HCT116 (cell line): ENCODE data around the gene IMMP2L. TPM values are rescaled to one million over a fixed set of nuclear protein-coding genes. Genes with fewer than 3 reads are reported as not detected.

Source experiments
- ATAC-seq: fragments of 200-7000 bp; cut with Tn5 transposase; 2 replicates; pipeline ENCODE4 v1.9.1; 2020; ENCODE audit warnings: mild to moderate bottlenecking, moderate library complexity
- BruUV-seq: library from RNA; stranded (reverse); fragments of 400-500 nt; replicated peaks from 2 replicates; lab custom pipeline; 2021; lab: Mats Ljungman, UMichigan
- CTCF ChIA-PET: fragments of 300-600 bp; sonication (Branson Sonifier 250); formaldehyde crosslinking; loops from one replicate; lab custom pipeline; 2021; ENCODE audit warnings: antibody characterized with exemption; lab: Charles Lee
- POLR2A ChIA-PET: fragments of 300-600, 350-600 bp; sonication (Branson Sonifier 250); formaldehyde crosslinking; loops from one replicate; lab custom pipeline; 2021; ENCODE audit warnings: antibody characterized with exemption; lab: Charles Lee
- RAD21 ChIA-PET, 2 experiments: fragments of 300-600 bp; sonication (Branson Sonifier 250); formaldehyde crosslinking; loops; one replicate each; lab custom pipeline; 2023; ENCODE audit warnings: low total read pairs in 2 of 2; ENCODE audit not compliant: uncharacterized antibody in 2 of 2, unreplicated experiment in 2 of 2, low non-redundant PET in 1 of 2; lab: Charles Lee
- DNase-seq: peaks from one replicate; pipeline ENCODE4 v3.0.0-alpha.2; 2010; ENCODE audit warnings: low read depth, low spot score
- H2AFZ ChIP-seq: fragments of 200-600 bp; shearing (Covaris generic), sonication (generic); 2 replicates; pipeline ENCODE4 v1.6.1; 2017; ENCODE audit warnings: low read depth, mixed run types, mixed read lengths, antibody characterized with exemption, low read length; ENCODE audit not compliant: poor library complexity, severe bottlenecking
- H3K27ac ChIP-seq: 2 replicates; pipeline ENCODE4 v1.5.1; 2012; ENCODE audit warnings: low read depth, low read length
- H3K27me3 ChIP-seq: fragments of 200-600 bp; sonication (generic); 2 replicates; pipeline ENCODE4 v1.6.1; 2016; ENCODE audit warnings: mixed run types, low read length, mixed read lengths; ENCODE audit not compliant: insufficient read depth
- H3K36me3 ChIP-seq, 2 experiments: fragments of 200-500 bp in 1 of 2; fragments of 200-600 bp in 1 of 2; sonication (Bioruptor generic) in 1 of 2; sonication (generic) in 1 of 2; 2 replicates each; pipeline versions ENCODE4 v1.5.1 to v1.6.1; 2014 to 2016; ENCODE audit warnings: low read length in 2 of 2, inconsistent platforms in 1 of 2, mixed read lengths in 1 of 2, mixed run types in 1 of 2; ENCODE audit not compliant: insufficient read depth in 2 of 2, control insufficient read depth in 1 of 2
- H3K4me1 ChIP-seq, 2 experiments: fragments of 200-600 bp in 1 of 2; sonication (generic) in 1 of 2; 2 replicates each; pipeline versions ENCODE4 v1.5.1 to v1.6.1; 2012 to 2017; ENCODE audit warnings: low read length in 2 of 2, inconsistent platforms in 1 of 2, mild to moderate bottlenecking in 1 of 2, mixed read lengths in 1 of 2, mixed run types in 1 of 2, moderate library complexity in 1 of 2; ENCODE audit not compliant: insufficient read depth in 2 of 2, control insufficient read depth in 1 of 2
- H3K4me2 ChIP-seq: fragments of 200-600 bp; sonication (generic); 2 replicates; pipeline ENCODE4 v1.6.1; 2017; ENCODE audit warnings: mixed run types, low read length, mixed read lengths
- H3K4me3 ChIP-seq, 2 experiments: fragments of 200-600 bp in 1 of 2; sonication (generic) in 1 of 2; replicated peaks in 1 of 2; 2 replicates each; pipeline ENCODE4 v1.5.1; 2011 to 2016; ENCODE audit warnings: low read length in 2 of 2, control low read depth in 1 of 2, low read depth in 1 of 2, mild to moderate bottlenecking in 1 of 2, mixed read lengths in 1 of 2, mixed run types in 1 of 2
- H3K79me2 ChIP-seq: fragments of 200-600 bp; sonication (generic); 2 replicates; pipeline ENCODE4 v1.6.1; 2017; ENCODE audit warnings: mild to moderate bottlenecking, mixed run types, low read length, moderate library complexity, mixed read lengths; ENCODE audit not compliant: insufficient read depth
- H3K9ac ChIP-seq: fragments of 200-600 bp; sonication (generic); 2 replicates; pipeline ENCODE4 v1.6.1; 2016; ENCODE audit warnings: low read length, mixed read lengths
- H3K9me2 ChIP-seq: fragments of 200-600 bp; sonication (generic), shearing (Covaris generic); 2 replicates; pipeline ENCODE4 v1.6.1; 2017; ENCODE audit warnings: mixed run types, mild to moderate bottlenecking, moderate library complexity; ENCODE audit not compliant: insufficient read depth
- H3K9me3 ChIP-seq, 2 experiments: fragments of 200-500 bp in 1 of 2; fragments of 200-600 bp in 1 of 2; sonication (Bioruptor generic) in 1 of 2; sonication (generic) in 1 of 2; 2 replicates each; pipeline ENCODE4 v1.6.1; 2014 to 2017; ENCODE audit warnings: low read length in 2 of 2, mixed read lengths in 2 of 2, inconsistent platforms in 1 of 2, low read depth in 1 of 2, mild to moderate bottlenecking in 1 of 2, mixed run types in 1 of 2, moderate library complexity in 1 of 2; ENCODE audit not compliant: control insufficient read depth in 1 of 2, insufficient read depth in 1 of 2
- H4K20me1 ChIP-seq: fragments of 200-600 bp; sonication (generic), shearing (Covaris generic); 2 replicates; pipeline ENCODE4 v1.6.1; 2017; ENCODE audit warnings: mixed run types, mild to moderate bottlenecking, moderate library complexity; ENCODE audit not compliant: insufficient read depth
- CEBPB ChIP-seq: IDR thresholded peaks from 2 replicates; pipeline ENCODE4 v1.6.1; 2012; ENCODE audit warnings: low read depth
- EGR1 ChIP-seq: IDR thresholded peaks from 2 replicates; pipeline ENCODE4 v1.6.1; 2012; ENCODE audit warnings: low read depth
- ELF1 ChIP-seq: IDR thresholded peaks from 2 replicates; pipeline ENCODE4 v1.6.1; 2012; ENCODE audit warnings: low read depth, borderline replicate concordance
- POLR2A ChIP-seq: IDR thresholded peaks from 2 replicates; pipeline ENCODE4 v1.7.0; 2011; ENCODE audit warnings: borderline replicate concordance; ENCODE audit not compliant: insufficient read depth, insufficient read length; ENCODE audit errors: extremely low read depth
- RAD21 ChIP-seq: IDR thresholded peaks from 2 replicates; pipeline ENCODE4 v1.6.1; 2012; ENCODE audit warnings: low read depth, mild to moderate bottlenecking
- SIN3A ChIP-seq: IDR thresholded peaks from 2 replicates; pipeline ENCODE4 v1.6.1; 2012; ENCODE audit warnings: low read depth
- TCF7L2 ChIP-seq: IDR thresholded peaks from 2 replicates; pipeline ENCODE4 v1.7.0; 2011; ENCODE audit warnings: borderline replicate concordance, inconsistent platforms; ENCODE audit not compliant: insufficient read depth, insufficient read length; ENCODE audit errors: extremely low read depth
- YY1 ChIP-seq: IDR thresholded peaks from 2 replicates; pipeline ENCODE4 v1.6.1; 2011; ENCODE audit warnings: low read length, low read depth, moderate library complexity, mild to moderate bottlenecking; ENCODE audit not compliant: insufficient replicate concordance; ENCODE audit errors: extremely low read depth
- ZFX ChIP-seq: fragments of 450-650 bp; IDR thresholded peaks from 2 replicates; pipeline ENCODE4 v1.6.1; 2017
- intact Hi-C: fragments of 100-400 bp; cut with micrococcal nuclease; formaldehyde crosslinking; loops from 2 replicates; pipeline ENCODE4 v1.10.0; 2022
- total RNA-seq: library from RNA; stranded (reverse); gene quantifications from one replicate; pipeline ENCODE4 v1.2.1, GENCODE V29; 2021; ENCODE audit not compliant: unreplicated experiment
- TF ChIP-seq, protein P1 (sequence below): IDR thresholded peaks from 2 replicates; pipeline ENCODE4 v1.6.1; 2012; ENCODE audit warnings: low read depth
- TF ChIP-seq, protein P2 (sequence below): IDR thresholded peaks from 2 replicates; pipeline ENCODE4 v1.6.1; 2012

The IMMP2L gene
- total RNA-seq, 1 experiment from 2014 or later, result 21.1 TPM

- Histone ChIP-seq H2AFZ (no peak overlapping the region), H3K9me2 (no peaks in the 10 kb centered on the region), H3K36me3 (no peaks in the 10 kb centered on the region), H4K20me1 (no peaks in the 10 kb centered on the region), H3K79me2 (no peaks in the 10 kb centered on the region), H3K4me3 (no peak overlapping the region), H3K4me1 (no peaks in the 10 kb centered on the region), H3K4me2 (no peak overlapping the region), H3K27me3 (no peaks in the 10 kb centered on the region), H3K27ac (no peak overlapping the region), H3K9me3 (no peaks in the 10 kb centered on the region), H3K9ac (no peak overlapping the region)
- intact Hi-C loops, result no loop called here
- TF ChIP-seq, protein P1, sequence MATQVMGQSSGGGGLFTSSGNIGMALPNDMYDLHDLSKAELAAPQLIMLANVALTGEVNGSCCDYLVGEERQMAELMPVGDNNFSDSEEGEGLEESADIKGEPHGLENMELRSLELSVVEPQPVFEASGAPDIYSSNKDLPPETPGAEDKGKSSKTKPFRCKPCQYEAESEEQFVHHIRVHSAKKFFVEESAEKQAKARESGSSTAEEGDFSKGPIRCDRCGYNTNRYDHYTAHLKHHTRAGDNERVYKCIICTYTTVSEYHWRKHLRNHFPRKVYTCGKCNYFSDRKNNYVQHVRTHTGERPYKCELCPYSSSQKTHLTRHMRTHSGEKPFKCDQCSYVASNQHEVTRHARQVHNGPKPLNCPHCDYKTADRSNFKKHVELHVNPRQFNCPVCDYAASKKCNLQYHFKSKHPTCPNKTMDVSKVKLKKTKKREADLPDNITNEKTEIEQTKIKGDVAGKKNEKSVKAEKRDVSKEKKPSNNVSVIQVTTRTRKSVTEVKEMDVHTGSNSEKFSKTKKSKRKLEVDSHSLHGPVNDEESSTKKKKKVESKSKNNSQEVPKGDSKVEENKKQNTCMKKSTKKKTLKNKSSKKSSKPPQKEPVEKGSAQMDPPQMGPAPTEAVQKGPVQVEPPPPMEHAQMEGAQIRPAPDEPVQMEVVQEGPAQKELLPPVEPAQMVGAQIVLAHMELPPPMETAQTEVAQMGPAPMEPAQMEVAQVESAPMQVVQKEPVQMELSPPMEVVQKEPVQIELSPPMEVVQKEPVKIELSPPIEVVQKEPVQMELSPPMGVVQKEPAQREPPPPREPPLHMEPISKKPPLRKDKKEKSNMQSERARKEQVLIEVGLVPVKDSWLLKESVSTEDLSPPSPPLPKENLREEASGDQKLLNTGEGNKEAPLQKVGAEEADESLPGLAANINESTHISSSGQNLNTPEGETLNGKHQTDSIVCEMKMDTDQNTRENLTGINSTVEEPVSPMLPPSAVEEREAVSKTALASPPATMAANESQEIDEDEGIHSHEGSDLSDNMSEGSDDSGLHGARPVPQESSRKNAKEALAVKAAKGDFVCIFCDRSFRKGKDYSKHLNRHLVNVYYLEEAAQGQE, result no peak
- TF ChIP-seq SIN3A (no peak), YY1 (no peak)
- DNase-seq (no peak), ATAC-seq (no peak)
- ChIA-PET CTCF (no interaction called here), POLR2A (no interaction called here), RAD21 (no interaction called here)
- no TSS peak for BruUV-seq
These were observed 555.6 kb downstream of the IMMP2L start for GRCh38 chr7:111006691-111007090.

- Histone ChIP-seq H3K4me3 (no peak overlapping the region), H3K79me2 (no peaks in the 10 kb centered on the region), H2AFZ (no peak overlapping the region), H3K4me1 (no peaks in the 10 kb centered on the region), H3K9ac (no peak overlapping the region), H3K36me3 (no peaks in the 10 kb centered on the region), H3K9me2 (no peaks in the 10 kb centered on the region), H3K27me3 (no peaks in the 10 kb centered on the region), H3K4me2 (no peak overlapping the region), H4K20me1 (no peaks in the 10 kb centered on the region), H3K9me3 (no peaks in the 10 kb centered on the region), H3K27ac (no peak overlapping the region)
- ChIA-PET POLR2A (no interaction called here), CTCF (no interaction called here), RAD21 (no interaction called here)
- no peak for DNase-seq
- BruUV-seq, result no TSS peak
- ATAC-seq, result no peak
- intact Hi-C loops, result no loop called here
- no peak for TF ChIP-seq TCF7L2
- TF ChIP-seq, protein P1, result no peak
- no peak for TF ChIP-seq RAD21
- no peak for TF ChIP-seq EGR1
- TF ChIP-seq POLR2A, result no peak
- no peak for TF ChIP-seq CEBPB
- TF ChIP-seq ZFX, result no peak
- TF ChIP-seq, protein P2, sequence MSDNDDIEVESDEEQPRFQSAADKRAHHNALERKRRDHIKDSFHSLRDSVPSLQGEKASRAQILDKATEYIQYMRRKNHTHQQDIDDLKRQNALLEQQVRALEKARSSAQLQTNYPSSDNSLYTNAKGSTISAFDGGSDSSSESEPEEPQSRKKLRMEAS, result no peak
- no peak for TF ChIP-seq ELF1
These were observed 556.3 kb downstream of the IMMP2L start for GRCh38 chr7:111006040-111006439.
